Kidney capillary endothelial cell (primary cell): ENCODE results near the gene TC2N.
"Not testable (repeated sequence)": the region's sequence is repeated elsewhere in the genome, so short reads cannot be mapped to it uniquely, and the experiment has no call there.

Source experiments
- DNase-seq: peaks from one replicate; pipeline ENCODE4 v3.0.0-alpha.2; 2018; ENCODE audit warnings: low spot score

TC2N gene

DNA sequence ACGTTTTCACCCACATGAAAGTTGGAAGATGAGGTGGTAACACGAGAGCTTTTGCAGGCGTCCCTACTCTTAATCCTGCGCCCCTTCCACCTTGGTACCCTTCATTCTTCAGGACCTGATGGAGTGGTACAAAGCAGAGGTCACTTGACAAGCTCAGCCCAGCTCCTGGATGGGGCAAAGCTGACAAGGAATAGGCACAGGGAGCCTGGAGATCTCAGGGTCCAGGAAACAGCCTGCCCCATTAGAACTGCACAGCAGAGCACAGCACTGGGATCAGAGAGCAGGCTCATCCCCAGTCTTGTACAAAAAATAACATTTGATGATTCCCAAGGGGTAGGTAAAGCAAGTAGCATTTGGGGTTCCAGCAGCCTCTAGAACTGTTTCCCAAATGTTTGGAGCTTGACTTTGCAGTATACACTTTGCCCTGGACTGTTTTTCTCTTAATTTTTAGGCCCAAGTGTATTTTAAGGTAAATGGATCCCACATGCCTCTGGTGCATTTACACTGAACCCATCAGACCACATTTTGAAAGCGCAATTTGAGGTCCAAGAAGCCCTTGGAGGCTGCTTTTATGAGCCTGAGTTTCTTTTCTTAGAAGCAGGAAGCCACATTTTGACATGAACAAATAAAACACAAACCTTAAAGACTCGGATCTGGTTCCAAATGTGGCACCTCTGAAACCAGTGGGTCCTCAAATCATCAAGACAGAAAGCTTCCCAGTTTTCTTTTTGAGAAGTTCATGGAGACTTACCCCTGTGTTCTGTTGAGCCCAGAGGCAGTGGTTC lies 633 bp downstream of the TC2N start:
- DNase-seq = no peak

- DNase-seq = no peak
These were observed 1.3 kb downstream of the TC2N start for GRCh38 chr14:91866061-91866460.

GRCh38 chr14:91862417-91862816 lies 4.9 kb downstream of the TC2N start:
- no peak for DNase-seq

- no peak for DNase-seq
These were observed 6.2 kb downstream of the TC2N start for GRCh38 chr14:91861091-91861490.

GRCh38 chr14:91860238-91860637 lies 7.1 kb downstream of the TC2N start:
- DNase-seq = no peak

- peak; percentile 56 for DNase-seq
These were observed 8.6 kb downstream of the TC2N start for GRCh38 chr14:91858536-91859275.

GRCh38 chr14:91857614-91858013 lies 9.7 kb downstream of the TC2N start:
- no peak for DNase-seq

DNA sequence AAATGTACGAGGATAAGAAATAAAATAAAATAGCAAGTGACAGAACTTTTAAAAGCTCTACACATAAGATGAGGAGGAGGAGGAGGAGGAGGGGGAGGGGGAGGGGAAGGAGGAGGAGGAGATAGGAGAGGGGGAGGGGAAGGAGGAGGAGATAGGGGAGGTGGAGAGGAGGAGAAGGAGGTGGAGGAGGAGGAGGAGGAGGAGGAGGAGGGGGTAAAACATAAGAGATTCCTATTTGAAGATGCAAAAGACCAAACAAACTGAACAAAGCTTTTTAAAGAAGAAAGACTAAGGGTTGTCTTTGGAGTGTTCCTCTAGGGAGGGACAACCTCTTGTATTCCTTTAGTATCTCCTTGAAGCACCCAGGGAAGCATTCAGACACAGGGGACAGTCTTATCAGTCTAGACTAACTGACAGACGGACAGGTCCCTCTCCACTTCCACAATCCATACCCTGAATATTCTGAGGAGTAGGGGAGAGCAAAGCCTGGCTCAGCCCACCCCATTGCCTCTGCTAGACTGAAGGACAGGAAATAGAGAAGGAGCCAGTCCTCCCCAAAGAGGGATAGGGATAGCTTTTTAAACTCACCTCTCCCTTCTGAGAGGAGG lies 12.9 kb downstream of the TC2N start:
- DNase-seq = no peak

- DNase-seq = no peak
These were observed 15.8 kb downstream of the TC2N start for GRCh38 chr14:91851563-91851962.

- no peak for DNase-seq
These were observed 18.8 kb downstream of the TC2N start for GRCh38 chr14:91848504-91849001.

DNA sequence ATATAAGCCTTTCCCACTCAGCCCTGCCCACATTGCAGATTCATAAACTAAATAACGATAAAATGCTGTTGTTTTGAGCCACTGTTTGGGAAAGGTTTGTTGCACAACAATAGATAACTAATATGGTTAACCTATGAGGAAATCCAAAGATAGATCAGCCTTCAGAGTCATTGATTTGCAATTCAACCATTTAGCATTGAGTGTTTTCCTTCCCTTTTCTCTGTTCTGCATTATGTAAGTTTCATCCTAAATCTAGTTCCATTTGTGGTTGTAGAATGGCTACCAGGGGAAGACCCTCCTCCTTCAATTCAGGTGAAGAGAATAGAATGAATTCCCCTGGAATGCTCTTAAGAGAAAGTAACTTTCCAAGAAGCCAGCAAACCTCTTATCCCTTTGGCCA lies 19.6 kb downstream of the TC2N start:
- DNase-seq = no peak

GRCh38 chr14:91845652-91846051 lies 21.7 kb downstream of the TC2N start:
- DNase-seq = no peak

GRCh38 chr14:91845056-91845455 lies 22.3 kb downstream of the TC2N start:
- not testable (repeated sequence) for DNase-seq

GRCh38 chr14:91844029-91844428 lies 23.3 kb downstream of the TC2N start:
- DNase-seq = no peak

GRCh38 chr14:91843437-91843836 lies 23.9 kb downstream of the TC2N start:
- DNase-seq = no peak

- DNase-seq = no peak
These were observed 26.3 kb downstream of the TC2N start for GRCh38 chr14:91841065-91841464.

GRCh38 chr14:91839749-91840148 lies 27.6 kb downstream of the TC2N start:
- no peak for DNase-seq

DNA sequence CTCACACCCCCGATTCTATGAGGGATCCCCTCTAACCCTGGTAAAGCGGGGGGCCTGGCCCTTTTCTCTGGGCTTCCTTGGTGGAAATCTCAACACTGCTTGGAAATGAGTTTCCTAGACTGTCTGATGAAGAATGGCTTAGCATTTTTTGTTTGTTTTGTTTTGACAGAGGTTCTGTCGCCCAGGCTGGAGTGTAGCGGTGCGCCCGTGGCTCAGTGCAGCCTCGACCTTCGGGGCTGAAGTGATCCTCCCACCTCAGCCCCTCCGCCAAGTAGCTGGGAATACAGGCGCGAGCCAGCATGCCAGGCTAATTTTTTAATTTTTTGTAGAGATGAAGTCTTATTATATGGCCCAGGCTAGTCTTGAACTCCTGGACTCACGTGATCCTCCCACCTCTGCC lies 30.3 kb downstream of the TC2N start:
- DNase-seq = no peak

DNA sequence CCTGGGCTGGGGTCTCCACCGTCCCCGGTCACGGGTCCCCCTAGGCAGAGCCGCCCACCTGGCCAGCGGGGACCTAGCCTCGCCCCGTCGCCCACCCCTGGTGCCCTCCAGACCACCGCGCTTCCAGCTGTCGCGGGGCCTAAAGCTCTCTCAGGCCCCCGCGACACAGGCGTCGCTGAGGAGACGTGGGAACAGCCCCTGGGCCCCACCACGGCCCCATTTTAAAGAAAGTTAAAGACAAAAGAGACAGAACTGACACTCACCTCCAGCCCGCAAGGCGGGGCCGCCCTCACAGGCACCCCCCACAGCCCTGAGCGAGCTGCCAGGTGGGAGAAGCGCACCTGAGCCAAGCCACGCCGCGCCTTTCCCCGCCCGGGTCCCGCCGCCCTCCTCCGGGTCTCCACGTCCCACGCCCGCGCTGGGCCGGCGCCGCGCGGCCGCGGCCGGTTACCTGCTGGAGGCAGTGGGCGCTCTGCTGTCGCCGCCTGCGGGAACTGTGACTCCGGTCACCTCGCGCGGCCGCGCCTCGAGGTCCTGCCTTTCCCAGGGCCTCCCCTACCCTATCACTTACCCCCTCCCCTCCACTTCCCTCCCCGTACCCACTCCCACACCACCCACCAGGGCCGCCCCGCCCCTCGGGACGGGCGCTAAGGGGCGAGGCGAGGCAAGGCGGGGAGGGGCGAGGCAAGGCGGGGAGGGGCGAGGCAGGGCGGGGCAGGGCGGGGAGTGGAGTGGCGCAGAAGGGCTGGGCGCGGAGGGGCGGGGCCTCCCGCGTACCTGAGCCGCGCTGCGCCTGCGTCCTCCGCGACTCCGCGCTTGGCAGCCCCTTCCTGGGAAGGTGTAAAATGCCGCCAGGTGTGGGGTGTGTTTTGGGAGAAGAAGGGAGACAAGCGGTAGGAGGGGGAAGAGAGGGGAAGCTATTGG lies 31.2 kb downstream of the TC2N start:
- no peak for DNase-seq

DNA sequence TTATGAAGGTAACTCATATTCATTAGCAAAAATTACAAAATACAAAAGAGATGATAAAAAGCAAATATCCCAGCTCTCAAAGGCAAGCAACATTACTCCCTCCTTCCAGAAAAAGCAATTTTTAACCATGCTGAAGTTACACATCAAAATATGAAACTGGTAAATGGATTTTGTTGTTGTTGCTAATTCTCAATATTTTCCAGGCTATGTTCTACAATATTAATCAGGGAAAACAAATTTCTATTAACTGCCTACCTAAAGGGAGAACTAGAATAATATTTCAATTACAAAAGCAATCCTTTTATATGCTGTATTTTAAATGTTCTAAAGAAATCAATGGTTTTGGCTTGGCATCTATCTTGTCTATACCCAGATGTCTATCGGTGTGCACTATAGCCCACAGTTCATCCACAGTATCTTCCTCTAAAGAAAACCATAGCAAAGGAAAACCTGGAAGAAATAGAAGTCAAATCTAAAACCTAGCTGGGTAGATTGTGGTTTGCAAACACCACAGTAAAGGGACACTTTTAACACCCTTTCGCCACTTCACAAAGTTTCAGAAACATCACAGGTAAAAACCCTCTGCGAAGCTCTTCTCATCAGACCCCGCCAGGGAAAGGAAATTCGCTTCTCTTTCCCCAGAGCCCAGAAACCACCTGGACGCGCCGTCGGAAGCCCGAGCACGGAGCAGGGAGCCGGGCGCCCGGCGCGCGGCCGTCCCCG lies 32.0 kb downstream of the TC2N start:
- no peak for DNase-seq

GRCh38 chr14:91834571-91834970 lies 32.8 kb downstream of the TC2N start:
- no peak for DNase-seq
